Occipital lobe (tissue), 2 donors: ENCODE measurements around the gene FAR2. TPM values are rescaled to one million over a fixed set of nuclear protein-coding genes. Genes with fewer than 3 reads are reported as not detected.
"Not testable (repeated sequence)": the region's sequence is repeated elsewhere in the genome, so short reads cannot be mapped to it uniquely, and the experiment has no call there.

Experiments used
- DNase-seq: peaks from one replicate; lab custom pipeline; 2025; lab: John Stamatoyannopoulos, UW
- total RNA-seq: library from RNA; depleted of rRNA; stranded (reverse); fragments of >200 nt; gene quantifications from one replicate; pipeline ENCODE4 v1.2.3, GENCODE V29; 2014

FAR2 gene
- total RNA-seq, 1 donor from 2014 or later: 62.2 TPM

DNA sequence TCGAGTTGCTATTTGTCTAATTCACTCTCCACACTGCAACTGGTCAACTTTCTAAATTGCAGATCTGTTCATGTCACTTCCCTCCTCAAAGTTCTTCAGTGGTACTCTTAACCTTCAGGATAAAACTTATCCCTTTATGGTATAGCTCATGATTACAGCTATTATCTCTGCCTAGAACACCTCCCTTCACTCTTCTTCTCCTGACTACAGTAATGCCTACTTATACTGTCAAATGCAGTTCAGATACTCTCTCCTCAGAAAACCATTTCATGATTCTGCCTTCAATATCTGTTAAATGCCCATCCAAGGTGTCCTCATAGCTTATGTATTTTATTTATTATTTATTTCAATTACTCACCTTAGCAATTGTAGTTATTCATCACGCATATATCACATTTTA, 85.5 kb downstream of the FAR2 start:
- no peak for DNase-seq

- no peak for DNase-seq
Measured at GRCh38 chr12:29234965-29235626, 86.0 kb downstream of the FAR2 start.

- no peak for DNase-seq
Measured at GRCh38 chr12:29238822-29239291, 89.8 kb downstream of the FAR2 start.

DNA sequence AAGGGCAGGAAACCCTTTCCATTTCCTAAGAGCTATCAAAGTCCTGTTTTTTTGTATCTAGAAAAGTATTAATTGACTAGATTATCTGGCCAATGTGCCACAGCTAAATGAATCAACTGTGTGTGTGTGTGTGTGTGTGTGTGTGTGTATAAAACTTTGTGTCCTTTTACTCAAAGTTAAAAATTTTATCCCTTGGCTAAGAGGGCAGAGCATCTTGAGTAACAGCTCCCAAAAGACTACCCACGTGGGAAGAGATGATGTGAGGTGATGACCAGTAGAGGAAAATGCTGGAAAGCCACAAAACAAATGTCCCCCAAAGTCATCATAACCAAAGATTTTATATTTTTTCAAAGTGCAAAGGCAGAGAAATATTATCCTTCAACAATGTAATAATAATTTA, 90.3 kb downstream of the FAR2 start:
- DNase-seq: no peak

DNA sequence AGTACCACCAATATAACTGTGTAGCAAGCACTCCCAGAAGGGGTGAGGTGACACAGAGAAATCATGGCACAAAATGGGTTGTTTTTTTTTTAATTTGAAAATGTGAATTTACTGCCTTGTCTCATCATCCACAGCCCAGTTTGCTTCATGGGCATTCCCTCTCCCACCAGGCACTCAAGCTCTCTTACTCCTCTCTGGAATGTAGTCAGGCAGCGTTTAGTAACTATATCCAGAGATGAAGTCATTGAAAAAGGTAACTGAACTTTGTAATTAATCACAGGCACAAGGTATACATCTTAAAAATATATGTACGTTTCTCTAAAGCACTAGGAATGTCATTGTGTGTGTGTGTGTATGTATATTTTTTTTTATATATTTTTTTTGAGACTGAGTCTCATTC, 91.4 kb downstream of the FAR2 start:
- no peak for DNase-seq

DNA sequence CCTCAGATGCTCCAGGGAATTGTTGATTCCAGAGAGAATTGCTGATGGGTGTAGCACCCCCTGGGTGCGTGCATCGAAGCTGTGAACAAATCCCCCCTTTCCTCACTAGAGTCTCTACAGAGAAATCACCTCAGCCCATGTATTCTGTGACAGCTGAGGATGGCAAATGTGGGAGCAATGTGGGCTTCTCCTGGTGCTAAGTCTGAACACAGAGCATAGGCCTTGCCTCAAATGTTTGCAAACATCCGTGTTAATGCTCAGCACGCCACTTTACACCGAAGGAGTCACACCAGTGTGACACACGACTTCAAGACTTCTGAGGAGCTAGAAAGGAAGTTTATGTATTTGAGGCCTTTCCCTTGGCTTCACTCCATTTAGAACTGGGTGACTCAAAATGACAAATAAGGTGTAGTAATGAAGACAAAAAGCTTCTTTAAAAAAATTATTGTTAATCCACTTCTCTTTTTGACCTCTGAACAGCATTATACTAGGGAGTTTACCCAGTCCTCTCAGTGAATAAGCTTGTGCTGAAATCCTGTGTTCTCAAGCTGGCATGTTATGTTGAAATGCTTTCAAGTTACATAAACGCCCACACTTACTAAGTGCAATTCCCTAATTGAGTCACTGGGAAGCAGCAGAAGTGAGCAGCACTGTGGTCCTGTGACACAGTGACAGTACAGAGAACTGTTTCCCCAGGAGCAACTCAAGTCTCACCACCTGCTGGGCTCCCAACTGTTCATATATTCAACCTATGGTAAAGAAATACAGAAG, 92.9 kb downstream of the FAR2 start:
- DNase-seq: peak; percentile 42

GRCh38 chr12:29242921-29243431, 93.9 kb downstream of the FAR2 start:
- DNase-seq: no peak

- DNase-seq: no peak
Measured at GRCh38 chr12:29244159-29244765, 95.2 kb downstream of the FAR2 start.

- DNase-seq: no peak
Measured at GRCh38 chr12:29245246-29245645, 96.2 kb downstream of the FAR2 start.

DNA sequence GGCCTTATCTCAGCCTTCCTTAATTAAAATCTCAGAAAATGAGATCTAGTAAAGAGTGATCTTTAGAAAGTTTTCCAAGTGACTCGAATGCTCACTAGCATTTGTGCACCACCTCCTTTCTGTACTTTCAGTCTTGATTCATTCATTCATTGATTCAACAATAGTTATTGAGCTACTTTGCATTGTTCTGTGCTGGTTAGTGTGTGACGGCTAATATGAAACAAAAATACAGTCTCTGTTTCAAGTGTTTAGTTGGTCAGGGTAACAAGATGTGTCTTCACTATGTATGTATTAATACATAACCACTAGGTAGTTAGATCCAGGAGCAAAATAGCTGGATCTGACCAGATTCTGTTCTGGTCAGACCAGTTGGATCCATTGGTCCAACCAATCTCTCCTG, 100.9 kb downstream of the FAR2 start:
- DNase-seq: no peak

DNA sequence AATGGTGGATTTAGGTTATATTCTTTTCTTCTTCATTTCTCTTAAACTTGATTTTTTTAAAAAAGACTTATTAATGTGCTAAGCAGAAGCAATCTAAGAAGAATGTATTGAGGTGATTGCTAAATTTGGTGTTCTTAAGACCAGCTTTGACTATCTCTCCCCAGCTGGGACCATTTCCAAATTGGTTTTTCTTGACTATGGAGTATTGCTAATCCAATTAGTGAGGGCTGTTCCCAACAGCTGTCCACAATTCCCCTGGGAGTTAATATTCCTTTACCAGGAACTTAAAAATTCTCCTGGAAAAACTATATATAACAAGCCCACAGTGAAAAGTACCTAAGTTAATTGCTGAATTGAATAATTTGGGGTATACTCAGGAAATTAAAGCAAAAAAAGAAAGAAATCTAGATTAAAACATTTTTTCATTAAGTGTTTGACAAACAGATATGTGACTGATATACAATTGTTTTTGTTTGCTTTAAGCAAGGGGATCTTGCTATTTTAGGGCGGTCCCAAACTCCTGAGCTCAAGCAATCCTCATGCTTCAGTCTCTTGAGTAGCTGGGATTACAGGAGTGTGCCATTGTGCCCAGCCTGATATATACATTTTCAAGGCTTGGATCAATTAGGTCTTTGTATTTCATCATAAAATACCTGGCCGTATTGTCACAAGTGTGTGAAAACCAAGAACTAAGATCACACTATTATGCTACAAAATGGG, 105.0 kb downstream of the FAR2 start:
- DNase-seq: no peak

DNA sequence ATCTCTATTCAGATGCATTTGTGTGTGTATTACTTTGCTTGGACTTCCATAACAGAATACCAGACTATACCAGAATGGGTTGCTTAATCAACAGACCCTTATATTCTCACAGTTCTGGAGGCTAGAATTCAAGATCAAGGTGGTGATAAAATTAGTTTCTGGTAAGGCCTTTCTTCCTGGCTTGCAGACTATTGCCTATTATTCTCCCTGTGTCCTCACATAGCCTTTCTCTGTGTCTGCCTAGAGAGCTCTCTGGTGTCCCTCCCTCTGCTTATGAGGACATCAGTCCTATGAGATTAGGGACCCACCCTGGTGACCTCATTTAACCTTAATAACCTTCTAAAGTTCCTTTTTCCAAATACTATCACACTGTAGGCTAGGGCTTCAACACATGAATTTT, 106.0 kb downstream of the FAR2 start:
- DNase-seq: no peak

- no peak for DNase-seq
Measured at GRCh38 chr12:29256598-29256997, 107.5 kb downstream of the FAR2 start.

GRCh38 chr12:29257687-29258086, 108.6 kb downstream of the FAR2 start:
- not testable (repeated sequence) for DNase-seq

DNA sequence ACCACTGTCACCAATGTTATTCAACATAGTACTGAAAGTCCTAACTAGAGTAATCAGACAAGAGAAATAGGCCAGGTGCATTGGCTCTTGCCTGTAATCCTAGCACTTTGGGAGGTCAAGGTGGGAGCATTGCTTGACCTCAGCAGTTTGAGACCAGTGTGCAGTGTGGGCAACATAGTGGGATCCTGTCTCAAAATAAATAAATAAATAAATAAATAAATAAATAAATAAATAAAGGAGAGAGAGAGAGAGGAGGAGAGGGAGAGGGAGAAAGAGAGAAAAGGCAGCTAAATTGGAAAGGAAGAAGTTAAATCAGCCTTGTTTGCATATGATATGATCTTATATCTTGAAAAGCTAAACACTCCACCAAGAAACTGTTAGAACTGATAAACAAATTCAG, 115.3 kb downstream of the FAR2 start:
- no peak for DNase-seq

GRCh38 chr12:29269706-29270408, 120.8 kb downstream of the FAR2 start:
- DNase-seq: no peak

- DNase-seq: no peak
Measured at GRCh38 chr12:29270446-29270845, 121.4 kb downstream of the FAR2 start.

DNA sequence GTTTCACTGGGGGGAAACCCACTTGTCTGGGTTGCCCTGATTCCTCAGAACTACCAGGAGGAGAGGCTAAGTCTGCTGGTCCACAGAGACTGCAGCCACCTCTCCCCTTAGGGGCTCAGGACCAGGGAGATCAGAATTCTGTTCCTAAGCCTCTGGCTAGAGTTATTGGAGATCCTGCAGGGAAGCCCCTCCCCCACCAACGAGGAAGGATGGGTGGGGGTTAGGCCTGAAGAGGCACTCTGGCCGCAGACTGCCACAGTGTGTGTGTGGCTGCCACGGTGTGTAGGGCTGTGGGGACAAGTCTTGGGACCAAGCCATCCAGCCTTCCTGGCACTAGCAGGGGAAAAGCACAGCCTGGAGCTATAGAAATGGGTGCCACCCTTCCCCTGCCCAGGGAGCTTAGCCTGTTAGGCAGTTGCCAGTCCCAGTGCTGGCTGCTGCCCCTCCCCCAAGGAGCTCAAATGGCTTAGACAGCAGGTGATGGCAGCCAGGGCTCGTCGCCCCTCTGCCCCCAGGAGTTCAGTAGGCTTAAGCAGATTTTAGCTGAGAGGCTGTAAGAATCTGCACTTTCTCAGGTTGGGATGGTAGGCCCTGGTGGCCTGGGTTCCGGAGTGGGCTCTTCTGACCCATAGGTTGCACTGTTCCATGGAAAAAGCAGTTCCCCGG, 124.2 kb downstream of the FAR2 start:
- no peak for DNase-seq

GRCh38 chr12:29275834-29276233, 126.8 kb downstream of the FAR2 start:
- no peak for DNase-seq

DNA sequence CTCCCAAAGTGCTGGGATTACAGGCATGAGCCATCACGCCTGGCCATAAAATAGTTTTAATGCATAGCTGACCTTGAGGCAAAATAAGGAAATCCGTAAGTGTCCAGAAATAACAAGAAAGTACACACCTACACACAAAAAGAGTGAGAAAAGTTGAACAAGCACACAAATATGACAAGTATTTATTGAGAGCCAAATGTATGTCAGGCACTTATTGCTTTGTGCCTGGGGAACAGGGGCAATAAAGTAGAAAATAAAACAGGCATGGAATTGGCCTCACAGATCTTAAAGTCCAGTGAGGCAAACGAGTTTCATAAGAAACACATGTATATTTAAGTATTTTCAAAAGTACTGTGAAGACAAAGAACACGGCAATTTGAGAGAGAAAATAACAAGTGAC, 128.2 kb downstream of the FAR2 start:
- DNase-seq: no peak
